ENCODE results near the gene MXI1.
A peak's percentile ranks its signal among the peaks of the same experiment; 100 is the strongest.

Gene MXI1

DNA sequence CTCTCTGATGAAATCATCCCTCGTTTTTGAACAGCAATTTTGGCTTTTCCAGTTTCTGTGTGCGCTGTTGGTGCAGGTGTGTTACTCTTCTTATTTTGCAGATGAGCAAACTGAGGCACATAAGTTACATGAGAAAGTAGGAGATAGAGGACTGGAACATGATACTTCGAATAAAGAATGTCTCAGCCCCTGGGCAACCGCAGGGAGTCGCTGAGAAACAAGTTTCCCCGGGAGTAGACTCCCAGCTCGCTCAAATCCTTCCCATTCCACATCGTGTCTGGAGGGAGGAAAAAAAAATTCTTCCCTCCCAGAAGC, 18.0 kb downstream of the MXI1 start:
- H3K4me3 ChIP-seq (ENCODE audit: low read depth, low read length), result peak overlapping the region; percentile 56
- H3K36me3 ChIP-seq, result peaks cover 5% of the 10 kb centered on the region; the same call in 1 of the 2 replicates
- TF ChIP-seq, protein P1, sequence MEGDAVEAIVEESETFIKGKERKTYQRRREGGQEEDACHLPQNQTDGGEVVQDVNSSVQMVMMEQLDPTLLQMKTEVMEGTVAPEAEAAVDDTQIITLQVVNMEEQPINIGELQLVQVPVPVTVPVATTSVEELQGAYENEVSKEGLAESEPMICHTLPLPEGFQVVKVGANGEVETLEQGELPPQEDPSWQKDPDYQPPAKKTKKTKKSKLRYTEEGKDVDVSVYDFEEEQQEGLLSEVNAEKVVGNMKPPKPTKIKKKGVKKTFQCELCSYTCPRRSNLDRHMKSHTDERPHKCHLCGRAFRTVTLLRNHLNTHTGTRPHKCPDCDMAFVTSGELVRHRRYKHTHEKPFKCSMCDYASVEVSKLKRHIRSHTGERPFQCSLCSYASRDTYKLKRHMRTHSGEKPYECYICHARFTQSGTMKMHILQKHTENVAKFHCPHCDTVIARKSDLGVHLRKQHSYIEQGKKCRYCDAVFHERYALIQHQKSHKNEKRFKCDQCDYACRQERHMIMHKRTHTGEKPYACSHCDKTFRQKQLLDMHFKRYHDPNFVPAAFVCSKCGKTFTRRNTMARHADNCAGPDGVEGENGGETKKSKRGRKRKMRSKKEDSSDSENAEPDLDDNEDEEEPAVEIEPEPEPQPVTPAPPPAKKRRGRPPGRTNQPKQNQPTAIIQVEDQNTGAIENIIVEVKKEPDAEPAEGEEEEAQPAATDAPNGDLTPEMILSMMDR (IDR thresholded peaks at IDR 0.05; ENCODE audit: low read depth, low read length), result no peak
- no peaks in the 10 kb centered on the region for H3K9me3 ChIP-seq
- peaks cover 10% of the 10 kb centered on the region for H3K4me1 ChIP-seq
- no peaks in the 10 kb centered on the region for H3K27me3 ChIP-seq
- no peak for DNase-seq

DNA sequence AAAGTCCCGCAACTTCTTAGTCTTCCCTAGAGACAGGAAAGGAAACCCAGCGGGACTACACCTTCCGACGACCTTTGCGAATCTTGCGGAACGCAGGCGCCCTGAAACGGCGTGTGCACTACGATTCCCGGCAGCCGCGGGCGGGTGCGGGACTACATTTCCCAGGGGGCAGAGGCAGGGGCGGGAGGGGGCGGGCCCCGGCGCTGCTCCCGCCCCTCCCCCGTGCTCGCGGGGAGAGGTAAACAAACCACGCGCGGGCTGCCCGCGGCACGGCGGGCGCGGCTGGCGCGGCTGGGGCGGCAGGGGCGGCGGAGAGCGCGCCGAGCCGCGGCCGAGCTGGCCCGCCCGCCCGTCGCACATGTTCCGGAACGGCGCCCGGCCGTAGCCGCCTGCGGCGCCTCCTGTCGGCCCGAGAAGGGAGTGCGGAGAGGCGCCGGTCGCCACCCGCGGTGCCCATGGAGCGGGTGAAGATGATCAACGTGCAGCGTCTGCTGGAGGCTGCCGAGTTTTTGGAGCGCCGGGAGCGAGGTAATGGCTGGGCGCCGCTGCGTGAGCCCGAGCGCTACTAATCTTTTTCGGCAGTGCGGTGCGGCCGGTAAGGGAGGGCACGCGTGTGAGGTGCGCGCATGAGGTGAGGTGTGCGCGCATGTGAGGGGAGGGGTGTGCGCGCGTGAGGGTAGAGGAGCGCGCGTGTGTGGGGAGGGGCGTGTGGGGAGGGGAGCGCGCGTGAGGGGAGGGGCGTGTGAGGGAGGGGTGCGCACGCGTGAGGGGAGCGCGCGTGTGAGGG, 18.5 kb downstream of the MXI1 start:
- TF ChIP-seq, protein P1 (IDR thresholded peaks at IDR 0.05; ENCODE audit: low read depth, low read length), result peak; percentile 54
- peak; percentile 89 for DNase-seq
- H3K4me3 ChIP-seq (ENCODE audit: low read depth, low read length), result peak overlapping the region; percentile 56

DNA sequence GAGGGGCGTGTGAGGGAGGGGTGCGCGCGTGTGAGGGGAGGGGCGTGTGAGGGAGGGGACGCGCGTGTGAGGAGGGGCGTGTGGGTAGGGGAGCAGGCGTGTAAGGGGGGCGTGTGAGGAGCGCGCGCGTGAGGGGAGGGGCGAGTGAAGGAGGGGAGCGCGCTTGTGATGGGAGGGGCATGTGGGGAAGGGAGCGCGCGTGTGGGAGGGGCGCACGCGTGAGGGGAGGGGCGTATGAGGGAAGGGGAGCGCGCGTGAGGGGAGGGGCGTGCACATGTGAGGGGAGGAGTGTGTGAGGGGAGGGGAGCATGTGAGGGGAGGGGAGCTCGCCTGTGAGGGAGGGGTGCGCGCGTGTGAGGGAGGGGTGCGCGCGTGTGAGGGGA, 19.1 kb downstream of the MXI1 start:
- Histone ChIP-seq H3K27me3 (no peaks in the 10 kb centered on the region), H3K4me1 (peaks cover 4% of the 10 kb centered on the region), H3K36me3 (peaks cover 5% of the 10 kb centered on the region; the same call in 1 of the 2 replicates), H3K4me3 (ENCODE audit: low read depth, low read length) (peak overlapping the region; percentile 56), H3K9me3 (no peaks in the 10 kb centered on the region)
- DNase-seq, result peak; percentile 90
- TF ChIP-seq, protein P1 (IDR thresholded peaks at IDR 0.05; ENCODE audit: low read depth, low read length), result no peak

More for the DNA sequence above, 18.5 kb downstream of the MXI1 start:
- Histone ChIP-seq H3K36me3 (peaks cover 5% of the 10 kb centered on the region; the same call in 1 of the 2 replicates), H3K4me1 (peaks cover 10% of the 10 kb centered on the region), H3K27me3 (no peaks in the 10 kb centered on the region), H3K9me3 (no peaks in the 10 kb centered on the region)

DNA sequence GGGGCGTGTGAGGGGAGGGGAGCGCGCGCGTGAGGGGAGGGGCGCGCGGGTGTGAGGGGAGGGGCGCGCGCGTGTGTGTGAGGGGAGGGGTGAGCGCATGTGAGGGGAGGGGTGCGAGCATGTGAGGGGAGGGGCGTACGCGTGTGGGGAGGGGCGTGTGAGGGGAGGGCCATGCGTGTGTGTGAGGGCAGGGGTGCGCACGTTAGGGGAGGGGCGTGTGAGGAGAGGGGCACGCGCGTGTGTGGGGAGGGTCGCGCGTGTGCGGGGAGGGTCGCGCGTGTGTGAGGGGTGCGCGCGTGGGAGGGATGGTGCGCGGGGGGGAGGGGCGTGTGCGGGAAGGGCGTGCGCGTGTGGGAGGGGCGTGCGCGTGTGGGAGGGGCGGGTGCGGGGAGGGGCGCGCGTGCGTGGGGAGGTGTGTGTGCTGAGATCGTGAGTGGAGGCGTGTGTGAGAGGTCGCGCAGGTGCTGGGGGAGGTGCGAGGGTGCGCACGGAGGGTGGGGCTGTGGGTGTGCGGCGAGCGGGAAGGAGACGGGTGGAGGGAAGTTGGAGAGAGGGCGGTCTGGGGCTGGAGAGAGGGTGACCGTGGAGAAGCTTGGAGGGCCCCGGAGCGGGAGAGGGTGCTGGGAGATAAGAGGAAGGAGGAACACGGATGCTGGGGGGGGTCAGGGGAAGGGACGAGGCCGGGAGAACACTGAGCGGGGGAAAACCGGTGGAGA, 19.7 kb downstream of the MXI1 start:
- Histone ChIP-seq H3K36me3 (peaks cover 5% of the 10 kb centered on the region; the same call in 1 of the 2 replicates), H3K4me3 (ENCODE audit: low read depth, low read length) (peak overlapping the region; percentile 49), H3K9me3 (no peaks in the 10 kb centered on the region), H3K4me1 (no peaks in the 10 kb centered on the region), H3K27me3 (no peaks in the 10 kb centered on the region)
- TF ChIP-seq, protein P1 (IDR thresholded peaks at IDR 0.05; ENCODE audit: low read depth, low read length), result no peak
- peak; percentile 42 for DNase-seq

DNA sequence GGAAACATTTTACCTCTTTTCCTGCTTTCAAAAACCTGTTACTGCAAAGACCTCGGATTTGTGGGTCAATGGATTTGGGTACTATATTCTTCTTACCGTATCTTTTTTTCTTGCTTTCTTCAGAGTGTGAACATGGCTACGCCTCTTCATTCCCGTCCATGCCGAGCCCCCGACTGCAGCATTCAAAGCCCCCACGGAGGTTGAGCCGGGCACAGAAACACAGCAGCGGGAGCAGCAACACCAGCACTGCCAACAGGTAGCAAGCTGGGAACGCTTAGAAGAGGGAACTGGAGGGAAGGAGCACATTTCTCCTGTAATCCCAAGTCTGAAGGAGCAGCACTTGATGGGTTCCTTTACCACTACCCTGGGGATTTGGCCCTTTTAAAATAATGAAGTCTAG, 20.7 kb downstream of the MXI1 start:
- no peaks in the 10 kb centered on the region for H3K9me3 ChIP-seq
- no peaks in the 10 kb centered on the region for H3K4me1 ChIP-seq
- TF ChIP-seq, protein P1 (IDR thresholded peaks at IDR 0.05; ENCODE audit: low read depth, low read length), result no peak
- DNase-seq, result no peak
- H3K27me3 ChIP-seq, result no peaks in the 10 kb centered on the region
- no peak overlapping the region for H3K4me3 ChIP-seq (ENCODE audit: low read depth, low read length)
- peaks cover 5% of the 10 kb centered on the region; the same call in 1 of the 2 replicates for H3K36me3 ChIP-seq

DNA sequence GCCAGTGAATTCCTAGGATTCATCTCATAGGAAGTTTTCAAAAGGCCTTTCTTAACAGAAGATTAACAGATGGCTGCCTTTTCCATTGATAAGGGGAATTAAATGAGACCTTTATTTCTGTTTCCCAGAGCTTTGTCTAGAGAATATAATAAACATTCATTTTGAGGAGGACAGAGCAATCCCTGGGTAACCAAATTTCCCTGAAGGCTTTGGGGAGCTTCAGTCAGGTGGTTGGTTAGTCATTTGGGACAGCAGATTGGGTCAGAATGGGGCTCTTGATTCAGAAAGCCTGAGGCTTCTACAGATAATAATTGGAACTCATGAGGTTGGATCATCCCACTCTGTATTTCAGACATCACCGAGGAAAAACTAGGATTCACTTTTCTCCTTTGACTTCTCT, 21.8 kb downstream of the MXI1 start:
- H3K27me3 ChIP-seq, result no peaks in the 10 kb centered on the region
- H3K4me1 ChIP-seq, result no peaks in the 10 kb centered on the region
- peaks cover 5% of the 10 kb centered on the region; the same call in 1 of the 2 replicates for H3K36me3 ChIP-seq
- TF ChIP-seq, protein P1 (IDR thresholded peaks at IDR 0.05; ENCODE audit: low read depth, low read length), result no peak
- DNase-seq, result no peak
- no peak overlapping the region for H3K4me3 ChIP-seq (ENCODE audit: low read depth, low read length)
- no peaks in the 10 kb centered on the region for H3K9me3 ChIP-seq

Measured in BE2C (cell line).